Karpas-422 (cell line): ENCODE data around the gene TOR4A. TPM values are rescaled to one million over a fixed set of nuclear protein-coding genes. Genes with fewer than 3 reads are reported as not detected.
"Not testable (repeated sequence)": the region's sequence is repeated elsewhere in the genome, so short reads cannot be mapped to it uniquely, and the experiment has no call there.

ENCODE experiments used
- DNase-seq: peaks from one replicate; pipeline ENCODE4 v3.0.0-alpha.2; 2015
- H2AFZ ChIP-seq: fragments of 200-600 bp; sonication (generic); 2 replicates; pipeline ENCODE4 v1.6.1; 2014; ENCODE audit warnings: antibody characterized with exemption, low read length, mixed read lengths
- H3K27ac ChIP-seq: fragments of 200-600 bp; sonication (generic); 2 replicates; pipeline ENCODE4 v1.5.1; 2014; ENCODE audit warnings: mild to moderate bottlenecking, low read length, moderate library complexity
- H3K27me3 ChIP-seq: fragments of 200-600 bp; sonication (generic); 2 replicates; pipeline ENCODE4 v1.6.1; 2014; ENCODE audit warnings: low read length, mixed read lengths
- H3K36me3 ChIP-seq: fragments of 200-600 bp; sonication (generic); 2 replicates; pipeline ENCODE4 v1.6.1; 2014; ENCODE audit warnings: low read length, mixed read lengths; ENCODE audit not compliant: insufficient read depth
- H3K4me1 ChIP-seq: fragments of 200-600 bp; sonication (generic); 2 replicates; pipeline ENCODE4 v1.6.1; 2014; ENCODE audit warnings: mild to moderate bottlenecking, low read length, mixed read lengths
- H3K4me2 ChIP-seq: fragments of 200-600 bp; sonication (generic); 2 replicates; pipeline ENCODE4 v1.6.1; 2014; ENCODE audit warnings: low read length, low read depth, mild to moderate bottlenecking; ENCODE audit not compliant: poor library complexity, severe bottlenecking
- H3K4me3 ChIP-seq: fragments of 200-600 bp; sonication (generic); 2 replicates; pipeline ENCODE4 v1.5.1; 2014; ENCODE audit warnings: mild to moderate bottlenecking, antibody characterized with exemption, low read length, mixed read lengths
- H3K79me2 ChIP-seq: fragments of 200-600 bp; sonication (generic); 2 replicates; pipeline ENCODE4 v1.6.1; 2014; ENCODE audit warnings: mild to moderate bottlenecking, low read length, mixed read lengths
- H3K9ac ChIP-seq: fragments of 200-600 bp; sonication (generic); 2 replicates; pipeline ENCODE4 v1.6.0; 2014; ENCODE audit warnings: low read length
- H3K9me2 ChIP-seq: fragments of 200-600 bp; sonication (generic), shearing (Covaris generic); replicated peaks from 2 replicates; pipeline ENCODE4 v1.6.0; 2014; ENCODE audit warnings: mild to moderate bottlenecking, low read length, moderate library complexity; ENCODE audit not compliant: insufficient read depth
- H3K9me3 ChIP-seq: fragments of 300-700, 200-600 bp; sonication (generic); 2 replicates; pipeline ENCODE4 v1.6.1; 2014; ENCODE audit warnings: low read length, mixed read lengths
- H4K20me1 ChIP-seq: fragments of 200-600 bp; sonication (generic); 2 replicates; pipeline ENCODE4 v1.6.1; 2014; ENCODE audit warnings: mild to moderate bottlenecking, antibody characterized with exemption, low read length, low read depth; ENCODE audit not compliant: insufficient read depth
- total RNA-seq: library from RNA; depleted of rRNA; stranded (reverse); fragments of >200 nt; shearing (Covaris generic); gene quantifications from 2 replicates; pipeline ENCODE4 v1.2.3, GENCODE V29; 2014; ENCODE audit warnings: low replicate concordance

TOR4A gene
- total RNA-seq, 1 experiment from 2014 or later = 8.8 TPM

GRCh38 chr9:137320555-137321384 is 43.2 kb downstream of the TOR4A start:
- Histone ChIP-seq H3K9me2 (no peaks in the 10 kb centered on the region), H3K4me1 (peaks cover 11% of the 10 kb centered on the region), H3K9ac (peak overlapping the region; percentile 56), H3K4me3 (peak overlapping the region; percentile 12; the same call in 1 of the 2 replicates), H3K36me3 (no peaks in the 10 kb centered on the region), H3K4me2 (peak overlapping the region; percentile 41), H2AFZ (peak overlapping the region; percentile 66), H4K20me1 (no peaks in the 10 kb centered on the region), H3K27ac (no peak overlapping the region), H3K9me3 (no peaks in the 10 kb centered on the region), H3K79me2 (no peaks in the 10 kb centered on the region), H3K27me3 (no peaks in the 10 kb centered on the region)
- peak; percentile 74 for DNase-seq

- no peak overlapping the region for H3K4me2 ChIP-seq
- H3K27me3 ChIP-seq = no peaks in the 10 kb centered on the region
- no peak overlapping the region for H3K9ac ChIP-seq
- H3K4me3 ChIP-seq = no peak overlapping the region
- no peaks in the 10 kb centered on the region for H3K79me2 ChIP-seq
- no peak overlapping the region for H2AFZ ChIP-seq
- no peaks in the 10 kb centered on the region for H4K20me1 ChIP-seq
- H3K9me3 ChIP-seq = no peaks in the 10 kb centered on the region
- no peak for DNase-seq
- H3K9me2 ChIP-seq = no peaks in the 10 kb centered on the region
- H3K4me1 ChIP-seq = peaks cover 22% of the 10 kb centered on the region
- no peak overlapping the region for H3K27ac ChIP-seq
- H3K36me3 ChIP-seq = no peaks in the 10 kb centered on the region
Measured at GRCh38 chr9:137321726-137322361, 44.3 kb downstream of the TOR4A start.

- Histone ChIP-seq H3K79me2 (no peaks in the 10 kb centered on the region), H3K4me3 (no peak overlapping the region), H2AFZ (no peak overlapping the region), H3K9me3 (no peaks in the 10 kb centered on the region), H3K27ac (no peak overlapping the region), H3K9ac (no peak overlapping the region), H3K27me3 (no peaks in the 10 kb centered on the region), H3K4me2 (no peak overlapping the region), H4K20me1 (no peaks in the 10 kb centered on the region), H3K36me3 (no peaks in the 10 kb centered on the region), H3K4me1 (peaks cover 24% of the 10 kb centered on the region), H3K9me2 (0 out of 2 replicates have a peak, but pooled peaks cover 4% of the 10 kb centered on the region)
- no peak for DNase-seq
Measured at GRCh38 chr9:137323531-137324331, 46.2 kb downstream of the TOR4A start.

GRCh38 chr9:137325124-137325523 is 47.6 kb downstream of the TOR4A start:
- no peak overlapping the region for H2AFZ ChIP-seq
- H3K36me3 ChIP-seq = no peaks in the 10 kb centered on the region
- no peak for DNase-seq
- H3K4me1 ChIP-seq = peaks cover 23% of the 10 kb centered on the region
- no peaks in the 10 kb centered on the region for H3K9me3 ChIP-seq
- no peaks in the 10 kb centered on the region for H4K20me1 ChIP-seq
- H3K9me2 ChIP-seq = 0 out of 2 replicates have a peak, but pooled peaks cover 4% of the 10 kb centered on the region
- H3K27ac ChIP-seq = no peak overlapping the region
- H3K4me2 ChIP-seq = no peak overlapping the region
- H3K9ac ChIP-seq = no peak overlapping the region
- no peaks in the 10 kb centered on the region for H3K79me2 ChIP-seq
- H3K27me3 ChIP-seq = no peaks in the 10 kb centered on the region
- H3K4me3 ChIP-seq = no peak overlapping the region

- Histone ChIP-seq H3K27ac (no peak overlapping the region), H3K9me3 (no peaks in the 10 kb centered on the region), H3K27me3 (no peaks in the 10 kb centered on the region), H3K4me3 (peak overlapping the region; percentile 29; the same call in 1 of the 2 replicates), H3K9ac (no peak overlapping the region), H3K9me2 (0 out of 2 replicates have a peak, but pooled peaks cover 4% of the 10 kb centered on the region), H3K79me2 (no peaks in the 10 kb centered on the region), H3K36me3 (no peaks in the 10 kb centered on the region), H3K4me2 (peak overlapping the region; percentile 76), H3K4me1 (peaks cover 16% of the 10 kb centered on the region), H4K20me1 (no peaks in the 10 kb centered on the region), H2AFZ (no peak overlapping the region)
- DNase-seq = no peak
Measured at GRCh38 chr9:137325799-137326198, 48.3 kb downstream of the TOR4A start.

- no peaks in the 10 kb centered on the region for H4K20me1 ChIP-seq
- no peaks in the 10 kb centered on the region for H3K27me3 ChIP-seq
- DNase-seq = peak; percentile 89
- H3K4me2 ChIP-seq = peak overlapping the region; percentile 76
- H3K9me3 ChIP-seq = no peaks in the 10 kb centered on the region
- H3K9me2 ChIP-seq = 0 out of 2 replicates have a peak, but pooled peaks cover 4% of the 10 kb centered on the region
- peak overlapping the region; percentile 57 for H3K9ac ChIP-seq
- no peaks in the 10 kb centered on the region for H3K79me2 ChIP-seq
- peak overlapping the region; percentile 97 for H2AFZ ChIP-seq
- H3K4me1 ChIP-seq = peaks cover 13% of the 10 kb centered on the region
- peak overlapping the region; percentile 58 for H3K27ac ChIP-seq
- peak overlapping the region; percentile 29 for H3K4me3 ChIP-seq
- H3K36me3 ChIP-seq = no peaks in the 10 kb centered on the region
Measured at GRCh38 chr9:137326445-137327065, 49.0 kb downstream of the TOR4A start.

- not testable (repeated sequence) for H3K27ac ChIP-seq, DNase-seq, H3K27me3 ChIP-seq
Measured at GRCh38 chr9:137327641-137328550, 50.4 kb downstream of the TOR4A start.

More at GRCh38 chr9:137327641-137328550, 50.4 kb downstream of the TOR4A start:
- H3K79me2 ChIP-seq, H4K20me1 ChIP-seq, H2AFZ ChIP-seq, H3K4me3 ChIP-seq, H3K9ac ChIP-seq, H3K4me2 ChIP-seq, H3K9me2 ChIP-seq, H3K36me3 ChIP-seq, H3K9me3 ChIP-seq: not testable (repeated sequence)
- peaks cover 13% of the 10 kb centered on the region for H3K4me1 ChIP-seq
